MCF 10A (cell line): ENCODE measurements around the gene DHX8. TPM values are rescaled to one million over a fixed set of nuclear protein-coding genes. Genes with fewer than 3 reads are reported as not detected.

Source experiments
- BruUV-seq: library from RNA; stranded (reverse); fragments of 400-500 nt; replicated peaks from 2 replicates; lab custom pipeline; 2021; lab: Mats Ljungman, UMichigan
- CTCF ChIA-PET: fragments of 300-600 bp; sonication (Branson Sonifier 250); formaldehyde crosslinking; extraction: SDS; loops from one replicate; lab custom pipeline; 2021; ENCODE audit warnings: antibody characterized with exemption, inconsistent platforms; lab: Yijun Ruan, JAX
- POLR2A ChIA-PET: fragments of 300-600, 350-650 bp; sonication (Branson Sonifier 250); formaldehyde crosslinking; extraction: SDS; loops from one replicate; lab custom pipeline; 2020; ENCODE audit warnings: antibody characterized with exemption, inconsistent platforms; lab: Yijun Ruan, JAX
- DNase-seq: peaks from one replicate; pipeline ENCODE4 v3.0.0-alpha.2; 2018; ENCODE audit not compliant: unreplicated experiment
- H3K27ac Mint-ChIP-seq: one replicate; pipeline ENCODE4 v1.8.0; 2022; ENCODE audit warnings: mild to moderate bottlenecking, low read depth, mixed read lengths; ENCODE audit not compliant: unreplicated experiment
- H3K27me3 Mint-ChIP-seq: one replicate; pipeline ENCODE4 v1.8.0; 2022; ENCODE audit warnings: mixed read lengths; ENCODE audit not compliant: insufficient read depth, unreplicated experiment
- H3K36me3 Mint-ChIP-seq: one replicate; pipeline ENCODE4 v1.8.0; 2022; ENCODE audit warnings: mild to moderate bottlenecking, moderate library complexity, mixed read lengths; ENCODE audit not compliant: insufficient read depth, unreplicated experiment
- H3K4me1 Mint-ChIP-seq: one replicate; pipeline ENCODE4 v1.8.0; 2022; ENCODE audit warnings: mixed read lengths; ENCODE audit not compliant: insufficient read depth, unreplicated experiment
- H3K4me3 Mint-ChIP-seq: one replicate; pipeline ENCODE4 v1.8.0; 2022; ENCODE audit warnings: mild to moderate bottlenecking, moderate library complexity, mixed read lengths; ENCODE audit not compliant: unreplicated experiment
- H3K9me3 Mint-ChIP-seq: one replicate; pipeline ENCODE4 v1.8.0; 2022; ENCODE audit warnings: mixed read lengths; ENCODE audit not compliant: unreplicated experiment
- CTCF ChIP-seq: fragments of 200-600 bp; IDR thresholded peaks from one replicate; pipeline ENCODE4 v1.8.0; 2022; ENCODE audit warnings: antibody characterized with exemption, mild to moderate bottlenecking; ENCODE audit not compliant: unreplicated experiment
- intact Hi-C: fragments of 100-400 bp; cut with micrococcal nuclease; formaldehyde crosslinking; loops from 2 replicates; pipeline ENCODE4 v1.14.1; 2022
- total RNA-seq: library from RNA; stranded (reverse); gene quantifications from 2 replicates; pipeline ENCODE4 v1.2.3, GENCODE V29; 2022

Gene DHX8
- total RNA-seq, 1 experiment from 2014 or later = 56.9 TPM

GRCh38 chr17:43444223-43445008, 39.4 kb upstream of the DHX8 start:
- CTCF ChIA-PET = interaction anchor here (0.6 to 1.5 kb wide), 6 partner anchors 13 to 535 kb away, joined by 3 to 5 read pairs (median 4); partner anchors contain the start of gene DHX8
- peak; percentile 86 for DNase-seq
- H3K9me3 Mint-ChIP-seq = no peaks in the 10 kb centered on the region
- H3K27ac Mint-ChIP-seq = peak overlapping the region; percentile 97
- no peak for TF ChIP-seq CTCF
- intact Hi-C loops = no loop called here
- H3K27me3 Mint-ChIP-seq = no peaks in the 10 kb centered on the region
- TSS peak; percentile 82 for BruUV-seq
- POLR2A ChIA-PET = interaction anchor here (0.5 to 9.8 kb wide), 25 partner anchors 12 to 1600 kb away, joined by 3 to 191 read pairs (median 6); partner anchors contain the start of genes ARL4D, DHX8 and NBR1
- peaks cover 32% of the 10 kb centered on the region for H3K4me1 Mint-ChIP-seq
- H3K36me3 Mint-ChIP-seq = no peaks in the 10 kb centered on the region
- H3K4me3 Mint-ChIP-seq = peak overlapping the region; percentile 58

GRCh38 chr17:43445009-43445589, 38.7 kb upstream of the DHX8 start:
- Mint-ChIP-seq H3K4me1 (peaks cover 37% of the 10 kb centered on the region), H3K9me3 (no peaks in the 10 kb centered on the region), H3K36me3 (no peaks in the 10 kb centered on the region), H3K4me3 (peak overlapping the region; percentile 58), H3K27me3 (no peaks in the 10 kb centered on the region), H3K27ac (peak overlapping the region; percentile 97)
- no peak for TF ChIP-seq CTCF
- CTCF ChIA-PET = interaction anchor here (0.6 to 1.1 kb wide), 3 partner anchors 13 to 534 kb away, joined by 3 read pairs; no protein-coding TSS in a partner anchor
- DNase-seq = no peak
- POLR2A ChIA-PET = interaction anchor here (0.6 to 9.8 kb wide), 21 partner anchors 12 to 274 kb away, joined by 3 to 191 read pairs (median 13); partner anchors contain the start of genes ARL4D, DHX8 and NBR1
- intact Hi-C loops = no loop called here
- no TSS peak for BruUV-seq

- Mint-ChIP-seq H3K27ac (no peak overlapping the region), H3K36me3 (no peaks in the 10 kb centered on the region), H3K4me1 (peaks cover 37% of the 10 kb centered on the region), H3K27me3 (no peaks in the 10 kb centered on the region), H3K4me3 (no peak overlapping the region), H3K9me3 (no peaks in the 10 kb centered on the region)
- intact Hi-C loops = no loop called here
- POLR2A ChIA-PET = interaction anchor here (1.0 to 9.8 kb wide), 12 partner anchors 12 to 86 kb away, joined by 3 to 191 read pairs (median 4); partner anchors contain the start of genes ARL4D and DHX8
- no TSS peak for BruUV-seq
- CTCF ChIA-PET = interaction anchor here (0.6 to 1.2 kb wide), 3 partner anchors 37 to 79 kb away, joined by 3 to 4 read pairs (median 3); partner anchors contain the start of gene DHX8
- TF ChIP-seq CTCF = no peak
- DNase-seq = no peak
Measured at GRCh38 chr17:43446773-43447172, 37.0 kb upstream of the DHX8 start.
